ENCODE results near the gene SEMA6D. TPM values are rescaled to one million over a fixed set of nuclear protein-coding genes. Genes with fewer than 3 reads are reported as not detected.
A peak's percentile ranks its signal among the peaks of the same experiment; 100 is the strongest.

SEMA6D gene
- 1 to 10 TPM; 1.7 to 2.8 (median 2.1) TPM for polyA plus RNA-seq

DNA sequence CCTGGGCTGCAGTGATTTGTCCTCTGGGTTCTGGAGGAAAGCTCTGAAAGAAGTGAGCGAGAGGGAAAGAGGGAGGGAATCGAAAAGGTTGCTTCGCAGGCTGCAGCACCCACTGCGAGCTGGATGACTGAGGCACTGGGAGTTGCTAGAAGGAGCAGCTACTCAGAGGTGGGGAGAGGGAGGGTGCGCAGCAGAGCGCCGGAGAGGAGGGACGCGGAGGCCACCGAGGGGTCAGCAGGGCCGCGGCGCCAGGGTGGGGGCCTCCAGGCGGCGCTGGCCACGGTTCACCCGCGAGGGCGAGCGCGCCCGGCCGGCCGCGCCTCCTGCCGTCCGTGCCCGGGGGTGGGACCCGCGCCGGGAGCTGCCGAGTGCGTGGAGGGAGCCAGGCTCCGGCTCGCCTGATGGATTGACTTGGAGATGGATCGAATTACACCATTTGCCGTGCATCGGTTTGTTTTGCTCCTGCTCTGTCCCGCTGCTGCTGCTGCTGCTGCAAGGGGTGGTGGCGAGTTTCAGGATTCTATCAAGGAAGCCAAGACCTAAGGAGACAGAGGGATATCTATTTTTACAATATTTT, at the start of gene SEMA6D:
TSS of gene SEMA6D (plus strand) at position 470 of the 577 bp plus-strand sequence. CDS start 42,294 bp downstream, outside the sequence.
- WGBS, 3 donors: 1 to 2% (median 1%) methylated on average over 40 of the region's 40 CpGs
- peak within 1 kb of the TSS; percentile 40 for H3K27ac ChIP-seq (ENCODE audit: low read depth, low read length)

- H3K27ac ChIP-seq (ENCODE audit: low read depth, low read length): no peak overlapping the region
- WGBS, 3 donors: 84 to 89% (median 88%) methylated on average over 2 of the region's 2 CpGs
Observed at GRCh38 chr15:47669221-47669620, 48.1 kb upstream of the SEMA6D start.

- no peak overlapping the region for H3K27ac ChIP-seq (ENCODE audit: low read depth, low read length)
- WGBS, 3 donors: 90 to 97% (median 92%) methylated on average over 1 of the region's 1 CpG
Observed at GRCh38 chr15:47670365-47670764, 46.9 kb upstream of the SEMA6D start.

GRCh38 chr15:47673232-47673761, 44.0 kb upstream of the SEMA6D start:
- H3K27ac ChIP-seq (ENCODE audit: low read depth, low read length): no peak overlapping the region
- 5 to 43% (median 11%) methylated on average over 5 of the region's 5 CpGs for WGBS, 3 donors

GRCh38 chr15:47674586-47675232, 42.6 kb upstream of the SEMA6D start:
- H3K27ac ChIP-seq (ENCODE audit: low read depth, low read length): no peak overlapping the region
- WGBS, 3 donors: 71 to 95% (median 92%) methylated on average over 8 of the region's 8 CpGs

DNA sequence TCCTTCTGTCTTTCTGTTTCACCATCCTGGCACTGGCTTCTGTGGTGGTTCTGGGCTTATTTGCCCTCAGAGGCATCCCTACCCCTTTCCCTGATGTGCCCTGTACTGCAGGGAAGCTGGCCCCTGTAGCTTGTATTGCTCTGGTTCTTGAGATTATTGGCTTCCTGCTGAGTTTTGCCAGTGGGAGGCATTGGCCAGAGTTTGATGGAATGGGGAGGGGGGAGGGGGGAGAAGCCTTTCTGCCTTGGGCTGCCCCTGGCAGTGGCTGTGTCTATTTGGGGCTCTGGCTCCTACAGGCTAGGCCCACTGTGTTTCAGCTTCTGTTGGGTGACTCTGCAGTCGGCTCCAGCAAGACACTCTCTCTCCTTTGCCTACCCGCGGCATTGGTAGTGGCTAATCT, 41.6 kb upstream of the SEMA6D start:
- 84 to 93% (median 90%) methylated on average over 3 of the region's 3 CpGs for WGBS, 3 donors
- no peak overlapping the region for H3K27ac ChIP-seq (ENCODE audit: low read depth, low read length)

DNA sequence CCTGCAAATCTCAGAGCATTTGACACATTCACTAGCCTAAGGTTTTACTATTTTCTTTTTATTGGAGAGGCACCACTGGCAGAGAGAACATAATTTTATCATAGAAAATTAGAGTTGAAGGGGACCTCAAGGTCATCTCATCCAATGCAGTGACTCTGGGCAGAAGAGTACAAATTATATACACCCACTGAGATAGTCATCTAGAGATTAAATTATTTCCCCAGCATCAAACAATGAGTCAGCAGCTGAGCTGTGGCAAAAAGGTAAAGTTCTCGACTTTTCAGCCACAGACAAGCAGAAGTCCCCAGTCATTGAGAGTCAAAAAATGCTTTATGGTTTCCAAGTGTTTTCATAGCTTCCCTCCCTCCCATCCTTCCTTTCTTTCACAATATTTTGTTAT, 39.3 kb upstream of the SEMA6D start:
- WGBS, 3 donors: 45 to 80% (median 56%) methylated on average over 1 of the region's 1 CpG

GRCh38 chr15:47682661-47683060, 34.6 kb upstream of the SEMA6D start:
- H3K27ac ChIP-seq (ENCODE audit: low read depth, low read length): no peak overlapping the region
- 90 to 93% (median 91%) methylated on average over 4 of the region's 4 CpGs for WGBS, 3 donors

More for the DNA sequence above, 39.3 kb upstream of the SEMA6D start:
- no peak overlapping the region for H3K27ac ChIP-seq (ENCODE audit: low read depth, low read length)

- no peak overlapping the region for H3K27ac ChIP-seq (ENCODE audit: low read depth, low read length)
- WGBS, 3 donors: 84 to 88% (median 87%) methylated on average over 3 of the region's 3 CpGs
Observed at GRCh38 chr15:47685141-47685870, 32.0 kb upstream of the SEMA6D start.

- 65 to 81% (median 65%) methylated on average over 4 of the region's 4 CpGs for WGBS, 3 donors
- H3K27ac ChIP-seq (ENCODE audit: low read depth, low read length): no peak overlapping the region
Observed at GRCh38 chr15:47688573-47689086, 28.7 kb upstream of the SEMA6D start.

GRCh38 chr15:47689660-47690059, 27.6 kb upstream of the SEMA6D start:
- WGBS, 3 donors: 79 to 84% (median 79%) methylated on average over 4 of the region's 4 CpGs
- no peak overlapping the region for H3K27ac ChIP-seq (ENCODE audit: low read depth, low read length)

DNA sequence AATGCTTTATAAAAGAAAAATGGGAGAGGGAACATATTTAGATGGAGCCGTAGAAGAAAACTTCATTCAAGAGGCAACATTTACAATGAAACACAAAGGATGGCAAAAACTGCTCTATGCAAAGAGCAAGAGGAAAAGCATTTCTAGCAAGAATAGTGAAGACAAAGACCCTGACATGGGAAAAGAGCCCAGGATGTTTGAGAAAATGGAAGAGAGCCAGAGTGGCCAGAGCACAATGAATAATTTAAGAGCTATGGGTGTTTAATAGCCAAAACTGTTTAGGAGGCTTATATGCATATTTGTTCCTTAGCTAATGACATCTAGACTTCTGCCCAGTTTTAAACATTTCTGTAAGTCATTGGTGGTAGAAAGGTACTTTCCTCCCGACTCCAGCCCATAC, 25.4 kb upstream of the SEMA6D start:
- whole genome bisulfite sequencing, 3 donors: 71 to 83% (median 74%) methylated on average over 2 of the region's 2 CpGs
- no peak overlapping the region for H3K27ac ChIP-seq (ENCODE audit: low read depth, low read length)

DNA sequence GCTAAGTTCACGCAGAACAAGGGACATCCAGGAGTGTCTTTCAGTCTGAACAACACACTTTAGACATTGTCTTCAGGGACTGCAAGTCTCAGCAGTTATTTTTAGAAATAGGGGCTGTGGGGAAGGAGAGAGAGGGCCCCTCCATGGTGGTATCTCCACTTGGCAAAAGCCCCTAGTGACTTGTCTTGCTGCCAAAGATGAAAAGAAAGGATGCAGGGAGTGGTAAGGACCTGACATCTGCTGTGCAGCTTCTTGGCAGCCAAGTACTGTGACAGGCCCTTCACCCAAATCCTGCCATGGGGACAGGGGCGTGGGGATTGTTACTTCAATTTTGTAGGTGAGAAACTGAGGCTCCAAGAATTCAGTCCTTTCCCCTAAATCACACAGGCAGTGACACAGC, 21.0 kb upstream of the SEMA6D start:
- WGBS, 3 donors: 83 to 90% (median 89%) methylated on average over 2 of the region's 2 CpGs
- H3K27ac ChIP-seq (ENCODE audit: low read depth, low read length): no peak overlapping the region

GRCh38 chr15:47705281-47705997, 11.9 kb upstream of the SEMA6D start:
- no peak overlapping the region for H3K27ac ChIP-seq (ENCODE audit: low read depth, low read length)
- WGBS, 3 donors: 83 to 92% (median 92%) methylated on average over 8 of the region's 8 CpGs

DNA sequence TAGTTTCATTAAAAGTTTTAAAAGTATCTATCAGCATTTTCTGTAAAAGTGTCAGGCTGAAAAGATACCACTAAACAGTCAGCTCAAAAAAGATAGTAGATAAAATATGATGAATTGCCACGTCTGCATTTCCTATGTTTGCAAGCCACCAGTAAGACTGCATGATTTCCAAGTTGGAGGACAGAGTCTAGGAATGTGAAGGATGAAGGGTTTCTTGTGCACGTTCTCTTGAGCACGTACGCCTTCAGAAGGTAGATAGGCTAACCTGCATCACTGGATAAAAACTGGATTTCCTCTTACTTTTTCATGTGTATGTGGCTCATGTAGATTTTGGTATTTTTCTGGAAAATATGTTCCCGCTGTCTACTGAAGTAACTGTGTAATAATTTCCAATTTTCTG, 9.9 kb upstream of the SEMA6D start:
- H3K27ac ChIP-seq (ENCODE audit: low read depth, low read length): no peak overlapping the region
- 77 to 96% (median 91%) methylated on average over 5 of the region's 5 CpGs for WGBS, 3 donors

DNA sequence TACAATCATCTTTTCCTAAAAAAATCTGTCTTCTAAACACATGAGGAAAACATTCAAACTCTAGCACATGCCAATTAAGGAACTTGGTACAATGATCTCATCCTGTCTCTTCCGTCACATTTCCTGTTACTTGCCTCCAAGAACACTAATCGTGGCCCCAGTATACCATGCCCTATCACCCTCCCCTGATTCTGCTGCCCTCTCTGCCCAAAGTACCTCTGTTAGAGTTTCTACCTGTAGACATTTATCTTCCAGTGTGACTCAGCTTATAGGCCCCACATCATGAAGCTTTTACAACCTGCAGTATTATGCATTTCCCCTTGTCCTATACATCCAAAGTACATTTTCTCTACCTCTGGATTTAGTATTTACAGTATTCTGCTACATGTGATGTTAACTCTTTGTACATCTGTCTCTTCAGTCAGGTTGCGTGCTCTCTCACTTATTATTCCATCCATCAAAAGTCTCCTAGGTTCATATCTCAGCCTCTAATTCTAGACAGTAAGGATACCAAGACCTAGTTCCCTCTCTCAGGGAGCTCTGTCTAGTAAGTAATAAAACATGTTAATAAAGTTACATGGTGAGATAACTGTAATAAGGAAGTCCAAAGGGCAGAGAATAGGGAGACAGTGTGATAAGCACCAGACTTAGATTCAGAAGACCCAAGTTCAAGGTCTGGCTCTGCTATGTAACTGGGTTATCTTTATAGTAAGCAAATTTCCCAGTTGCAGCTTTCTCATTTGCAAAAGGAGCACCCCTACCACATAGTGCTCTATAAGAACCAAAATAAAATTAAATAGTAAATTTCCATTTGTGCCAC, 8.9 kb upstream of the SEMA6D start:
- WGBS, 3 donors: 60 to 92% (median 63%) methylated on average over 3 of the region's 3 CpGs

GRCh38 chr15:47711655-47712054, 5.7 kb upstream of the SEMA6D start:
- H3K27ac ChIP-seq (ENCODE audit: low read depth, low read length): no peak overlapping the region

More for the DNA sequence above, 8.9 kb upstream of the SEMA6D start:
- no peak overlapping the region for H3K27ac ChIP-seq (ENCODE audit: low read depth, low read length)

DNA sequence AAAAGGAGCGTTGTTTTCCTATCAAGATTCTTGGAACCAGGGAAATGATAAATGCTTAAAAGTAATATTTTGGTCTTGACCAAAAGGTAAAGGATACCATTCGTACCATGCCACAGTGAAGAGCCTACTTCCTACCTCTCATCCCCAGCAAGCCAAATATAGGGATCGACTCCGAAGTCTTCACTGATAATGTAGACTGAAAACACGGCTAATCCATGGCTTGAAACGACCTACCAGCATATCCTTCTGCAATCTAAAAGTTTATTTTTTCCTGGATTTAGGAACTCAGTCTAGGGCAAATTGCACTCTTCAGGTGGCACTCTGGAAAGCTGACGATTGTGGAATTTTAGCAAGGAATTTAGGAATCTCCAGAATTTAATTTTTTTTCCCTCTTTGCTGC, 1.9 kb upstream of the SEMA6D start:
- no peak overlapping the region for H3K27ac ChIP-seq (ENCODE audit: low read depth, low read length)
- 76 to 83% (median 77%) methylated on average over 7 of the region's 7 CpGs for WGBS, 3 donors

All from adipose tissue (tissue), 3 donors.